CD4-positive, alpha-beta memory T cell (primary cell): ENCODE results near the gene HDDC2. TPM values are rescaled to one million over a fixed set of nuclear protein-coding genes. Genes with fewer than 3 reads are reported as not detected.

ENCODE experiments used
- CTCF ChIA-PET: fragments of 350-600 bp; sonication (Branson Sonifier 250); formaldehyde crosslinking; loops from one replicate; lab custom pipeline; 2021; ENCODE audit warnings: inconsistent platforms; ENCODE audit not compliant: partially characterized antibody; lab: Charles Lee
- POLR2A ChIA-PET: fragments of 350-600 bp; sonication (Branson Sonifier 250); formaldehyde crosslinking; loops from one replicate; lab custom pipeline; 2021; ENCODE audit not compliant: partially characterized antibody; lab: Charles Lee
- DNase-seq, 5 donors: peaks; one replicate each; pipeline versions ENCODE4 v3.0.0 to v3.0.0-alpha.2; 2020 to 2022; ENCODE audit warnings: mixed read lengths in 1 of 5
- H3K27ac ChIP-seq: one replicate; pipeline ENCODE4 v1.7.0; 2013; ENCODE audit warnings: low read depth, low read length
- H3K27me3 ChIP-seq: 2 replicates; pipeline ENCODE4 v1.7.0; 2013; ENCODE audit warnings: mild to moderate bottlenecking, low read length, moderate library complexity; ENCODE audit not compliant: insufficient read depth
- H3K36me3 ChIP-seq: 2 replicates; pipeline ENCODE4 v1.7.0; 2013; ENCODE audit warnings: mild to moderate bottlenecking, low read length, moderate library complexity; ENCODE audit not compliant: insufficient read depth
- H3K4me1 ChIP-seq: 2 replicates; pipeline ENCODE4 v1.7.0; 2013; ENCODE audit warnings: mild to moderate bottlenecking, low read length, moderate library complexity; ENCODE audit not compliant: insufficient read depth
- H3K4me3 ChIP-seq, 2 donors: one replicate each; pipeline ENCODE4 v1.7.0; 2013; ENCODE audit warnings: low read length in 2 of 2, mild to moderate bottlenecking in 1 of 2
- H3K9me3 ChIP-seq, 2 donors: one replicate each; pipeline ENCODE4 v1.7.0; 2013; ENCODE audit warnings: low read length in 2 of 2, control low read depth in 1 of 2; ENCODE audit not compliant: control insufficient read depth in 1 of 2
- H3K27ac Mint-ChIP-seq, 7 donors: one replicate each; pipeline ENCODE4 v1.8.0; 2020 to 2021; ENCODE audit warnings: mixed read lengths in 7 of 7, mild to moderate bottlenecking in 6 of 7, inconsistent platforms in 3 of 7, moderate library complexity in 3 of 7
- H3K27me3 Mint-ChIP-seq, 2 donors: one replicate each; pipeline ENCODE4 v1.8.0; 2020 to 2021; ENCODE audit warnings: mixed read lengths in 2 of 2
- H3K36me3 Mint-ChIP-seq, 2 donors: one replicate each; pipeline ENCODE4 v1.8.0; 2020 to 2021; ENCODE audit warnings: mixed read lengths in 2 of 2, inconsistent platforms in 1 of 2, mild to moderate bottlenecking in 1 of 2
- H3K4me1 Mint-ChIP-seq, 4 donors: one replicate each; pipeline ENCODE4 v1.8.0; 2020 to 2021; ENCODE audit warnings: mixed read lengths in 4 of 4, mild to moderate bottlenecking in 1 of 4
- H3K4me3 Mint-ChIP-seq, 8 donors: one replicate each; pipeline ENCODE4 v1.8.0; 2020 to 2021; ENCODE audit warnings: mixed read lengths in 8 of 8, mild to moderate bottlenecking in 7 of 8, moderate library complexity in 6 of 8, inconsistent platforms in 3 of 8
- H3K9me3 Mint-ChIP-seq, 8 donors: one replicate each; pipeline ENCODE4 v1.8.0; 2020 to 2021; ENCODE audit warnings: mixed read lengths in 8 of 8, mild to moderate bottlenecking in 5 of 8, inconsistent platforms in 3 of 8, moderate library complexity in 1 of 8
- intact Hi-C: fragments of 100-400 bp; cut with micrococcal nuclease; formaldehyde crosslinking; loops from one replicate; pipeline ENCODE4 v1.15.1; 2023
- polyA plus RNA-seq, 2 donors: library from polyadenylated mRNA; unstranded; fragments of 300-500 nt; fragmentation: Illumina TruSeq; gene quantifications; one replicate each; pipeline ENCODE4 v1.2.3, GENCODE V29; 2021
- total RNA-seq, 2 experiments: library from RNA; stranded (reverse); gene quantifications; one replicate each; pipeline ENCODE4 v1.2.3, GENCODE V29; 2021

HDDC2 gene
- total RNA-seq (10 to 100 TPM; 49.5 to 53.5 TPM), polyA plus RNA-seq (100 to 1,000 TPM in 1 of 2 donors, 10 to 100 TPM in 1; 97.1 to 128 TPM)

- ChIA-PET POLR2A (interaction anchor here (0.6 to 5.1 kb wide), 16 partner anchors 9 to 1993 kb away, joined by 3 to 40 read pairs (median 4); partner anchors contain the start of genes HINT3, NCOA7, RNF146 and TRMT11), CTCF (interaction anchor here (0.5 to 4.3 kb wide), 8 partner anchors 10 to 655 kb away, joined by 3 to 36 read pairs (median 5); partner anchors contain the start of gene HINT3)
- peak within 1 kb of the TSS; percentile 62 for H3K27ac ChIP-seq
- no peaks in the 10 kb centered on the region for H3K9me3 ChIP-seq
- H3K36me3 ChIP-seq: peaks cover 4% of the 10 kb centered on the region
- Mint-ChIP-seq H3K4me1 (peaks cover 44 to 59% (median 54%) of the 10 kb centered on the region in 4 donors), H3K9me3 (peaks cover 0 to 3% (median 0%) of the 10 kb centered on the region in 8 donors), H3K27ac (peak within 1 kb of the TSS; percentile 78 to 97 (median 94)), H3K27me3 (no peaks in the 10 kb centered on the region), H3K36me3 (peaks cover 24 to 35% of the 10 kb centered on the region in 2 donors), H3K4me3 (peak within 1 kb of the TSS; percentile 82 to 97 (median 92))
- H3K27me3 ChIP-seq: no peaks in the 10 kb centered on the region
- DNase-seq: peak in 4 of 5 donors; percentile 32 to 43 (median 37)
- intact Hi-C loops: loop anchor here (2.0 to 5.0 kb wide), 4 partner anchors 481 to 1966 kb away; partner anchors contain the start of genes HINT3, RNF146 and TRMT11
- H3K4me3 ChIP-seq: peak within 1 kb of the TSS; percentile 44 to 62
- peaks cover 47% of the 10 kb centered on the region for H3K4me1 ChIP-seq
These were observed at the start of gene HDDC2 for GRCh38 chr6:125301435-125302391. TSS of gene HDDC2 (minus strand) at chr6:125301967. CDS start at chr6:125301932, 35 bp downstream.

GRCh38 chr6:125346926-125347563 lies 45.3 kb upstream of the HDDC2 start:
- intact Hi-C loops: no loop called here
- POLR2A ChIA-PET: no interaction called here
- Histone ChIP-seq H3K27me3 (no peaks in the 10 kb centered on the region), H3K4me3 (no peak overlapping the region), H3K9me3 (no peaks in the 10 kb centered on the region), H3K36me3 (no peaks in the 10 kb centered on the region), H3K27ac (no peak overlapping the region), H3K4me1 (peaks cover 6% of the 10 kb centered on the region)
- Mint-ChIP-seq H3K36me3 (no peaks in the 10 kb centered on the region), H3K4me3 (no peak overlapping the region), H3K27ac (no peak overlapping the region), H3K27me3 (peaks cover 0 to 2% of the 10 kb centered on the region in 2 donors), H3K4me1 (peaks cover 0 to 2% (median 0%) of the 10 kb centered on the region in 4 donors), H3K9me3 (peaks cover 0 to 2% (median 0%) of the 10 kb centered on the region in 8 donors)
- CTCF ChIA-PET: no interaction called here
- DNase-seq: no peak

GRCh38 chr6:125346201-125346925 lies 44.6 kb upstream of the HDDC2 start:
- CTCF ChIA-PET: no interaction called here
- peak in 1 of 5 donors; percentile 1 for DNase-seq
- H3K36me3 ChIP-seq: no peaks in the 10 kb centered on the region
- no peak overlapping the region for H3K27ac Mint-ChIP-seq
- no peak overlapping the region for H3K27ac ChIP-seq
- H3K27me3 Mint-ChIP-seq: no peaks in the 10 kb centered on the region
- H3K4me3 ChIP-seq: no peak overlapping the region
- H3K4me3 Mint-ChIP-seq: no peak overlapping the region
- peaks cover 6% of the 10 kb centered on the region for H3K4me1 ChIP-seq
- peaks cover 0 to 2% (median 0%) of the 10 kb centered on the region in 4 donors for H3K4me1 Mint-ChIP-seq
- no peaks in the 10 kb centered on the region for H3K27me3 ChIP-seq
- no peaks in the 10 kb centered on the region for H3K36me3 Mint-ChIP-seq
- POLR2A ChIA-PET: no interaction called here
- intact Hi-C loops: no loop called here
- peaks cover 0 to 2% (median 0%) of the 10 kb centered on the region in 8 donors for H3K9me3 Mint-ChIP-seq
- no peaks in the 10 kb centered on the region for H3K9me3 ChIP-seq

- intact Hi-C loops: no loop called here
- Histone ChIP-seq H3K27ac (no peak overlapping the region), H3K4me1 (peaks cover 6% of the 10 kb centered on the region), H3K27me3 (no peaks in the 10 kb centered on the region), H3K9me3 (no peaks in the 10 kb centered on the region), H3K36me3 (no peaks in the 10 kb centered on the region), H3K4me3 (no peak overlapping the region)
- peaks cover 0 to 2% (median 0%) of the 10 kb centered on the region in 4 donors for H3K4me1 Mint-ChIP-seq
- H3K27me3 Mint-ChIP-seq: peaks cover 2 to 7% of the 10 kb centered on the region in 2 donors
- DNase-seq: no peak
- POLR2A ChIA-PET: no interaction called here
- H3K36me3 Mint-ChIP-seq: no peaks in the 10 kb centered on the region
- CTCF ChIA-PET: no interaction called here
- peaks cover 0 to 2% (median 0%) of the 10 kb centered on the region in 8 donors for H3K9me3 Mint-ChIP-seq
- H3K27ac Mint-ChIP-seq: no peak overlapping the region
- no peak overlapping the region for H3K4me3 Mint-ChIP-seq
These were observed 39.7 kb upstream of the HDDC2 start for GRCh38 chr6:125341460-125341859.

- no peaks in the 10 kb centered on the region for H3K36me3 ChIP-seq
- Mint-ChIP-seq H3K27ac (no peak overlapping the region), H3K36me3 (no peaks in the 10 kb centered on the region), H3K4me1 (no peaks in the 10 kb centered on the region), H3K27me3 (peaks cover 2 to 7% of the 10 kb centered on the region in 2 donors), H3K9me3 (peaks cover 0 to 2% (median 0%) of the 10 kb centered on the region in 8 donors), H3K4me3 (no peak overlapping the region)
- CTCF ChIA-PET: no interaction called here
- H3K4me1 ChIP-seq: peaks cover 6% of the 10 kb centered on the region
- H3K4me3 ChIP-seq: no peak overlapping the region
- H3K9me3 ChIP-seq: no peaks in the 10 kb centered on the region
- intact Hi-C loops: no loop called here
- POLR2A ChIA-PET: no interaction called here
- no peak for DNase-seq
- H3K27ac ChIP-seq: no peak overlapping the region
- H3K27me3 ChIP-seq: no peaks in the 10 kb centered on the region
These were observed 39.2 kb upstream of the HDDC2 start for GRCh38 chr6:125340991-125341390.

GRCh38 chr6:125340175-125340835 lies 38.5 kb upstream of the HDDC2 start:
- POLR2A ChIA-PET: no interaction called here
- CTCF ChIA-PET: no interaction called here

More at GRCh38 chr6:125340175-125340835, 38.5 kb upstream of the HDDC2 start:
- no peak overlapping the region for H3K4me3 ChIP-seq
- no peaks in the 10 kb centered on the region for H3K36me3 ChIP-seq
- H3K27me3 ChIP-seq: peaks cover 4% of the 10 kb centered on the region
- no peak overlapping the region for H3K27ac ChIP-seq
- no peak overlapping the region for H3K4me3 Mint-ChIP-seq
- H3K9me3 ChIP-seq: no peaks in the 10 kb centered on the region
- no peaks in the 10 kb centered on the region for H3K4me1 Mint-ChIP-seq
- peaks cover 0 to 2% (median 0%) of the 10 kb centered on the region in 8 donors for H3K9me3 Mint-ChIP-seq
- H3K27me3 Mint-ChIP-seq: peaks cover 8 to 13% of the 10 kb centered on the region in 2 donors
- no peaks in the 10 kb centered on the region for H3K4me1 ChIP-seq
- H3K27ac Mint-ChIP-seq: no peak overlapping the region
- no peak for DNase-seq
- intact Hi-C loops: no loop called here
- H3K36me3 Mint-ChIP-seq: no peaks in the 10 kb centered on the region
